ENCODE data around the gene FOXO3. TPM values are rescaled to one million over a fixed set of nuclear protein-coding genes. Genes with fewer than 3 reads are reported as not detected.

Gene FOXO3
- total RNA-seq, 1 donor from 2014 or later = 60.1 TPM

GRCh38 chr6:108652375-108652774, 91.7 kb downstream of the FOXO3 start:
- H3K27me3 ChIP-seq (ENCODE audit: low read depth) = no peaks in the 10 kb centered on the region
- intact Hi-C loops (cut with DNase I) = no loop called here
- no peak for ATAC-seq

DNA sequence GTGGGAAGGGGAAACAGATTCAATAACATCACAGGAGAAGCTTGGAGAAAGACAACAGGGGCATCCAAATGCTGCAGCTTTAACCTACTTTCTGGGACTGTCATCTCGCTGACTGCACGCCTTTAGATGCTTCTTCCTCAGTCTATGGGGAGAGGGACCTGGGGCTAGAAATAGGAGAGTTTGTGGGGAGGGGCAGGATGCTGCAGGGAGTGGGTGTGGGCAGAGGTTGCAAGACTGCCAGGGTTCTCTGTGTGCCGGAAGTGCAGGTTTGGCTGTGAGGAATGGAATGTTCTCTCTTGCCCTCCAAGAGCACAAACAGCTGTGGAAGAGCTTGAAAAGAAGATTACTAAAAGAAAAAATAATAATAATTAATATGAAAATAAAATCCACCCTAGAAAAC, 93.2 kb downstream of the FOXO3 start:
- H3K4me3 ChIP-seq = no peak overlapping the region
- no peaks in the 10 kb centered on the region for H3K36me3 ChIP-seq
- H3K27me3 ChIP-seq (ENCODE audit: low read depth) = no peaks in the 10 kb centered on the region
- intact Hi-C loops (cut with DNase I) = no loop called here
- peak; percentile 60 for DNase-seq
- ATAC-seq = peak; percentile 64 to 67
- no peaks in the 10 kb centered on the region for H3K9me3 ChIP-seq
- peaks cover 87% of the 10 kb centered on the region for H3K4me1 ChIP-seq
- H3K27ac ChIP-seq = peak overlapping the region; percentile 80
- TF ChIP-seq CTCF (IDR thresholded peaks at IDR 0.05) = no peak

More at GRCh38 chr6:108652375-108652774, 91.7 kb downstream of the FOXO3 start:
- Histone ChIP-seq H3K4me1 (peaks cover 84% of the 10 kb centered on the region), H3K9me3 (no peaks in the 10 kb centered on the region), H3K4me3 (no peak overlapping the region), H3K27ac (peak overlapping the region; percentile 80), H3K36me3 (peaks cover 4% of the 10 kb centered on the region)
- no peak for DNase-seq
- TF ChIP-seq CTCF (IDR thresholded peaks at IDR 0.05) = no peak

DNA sequence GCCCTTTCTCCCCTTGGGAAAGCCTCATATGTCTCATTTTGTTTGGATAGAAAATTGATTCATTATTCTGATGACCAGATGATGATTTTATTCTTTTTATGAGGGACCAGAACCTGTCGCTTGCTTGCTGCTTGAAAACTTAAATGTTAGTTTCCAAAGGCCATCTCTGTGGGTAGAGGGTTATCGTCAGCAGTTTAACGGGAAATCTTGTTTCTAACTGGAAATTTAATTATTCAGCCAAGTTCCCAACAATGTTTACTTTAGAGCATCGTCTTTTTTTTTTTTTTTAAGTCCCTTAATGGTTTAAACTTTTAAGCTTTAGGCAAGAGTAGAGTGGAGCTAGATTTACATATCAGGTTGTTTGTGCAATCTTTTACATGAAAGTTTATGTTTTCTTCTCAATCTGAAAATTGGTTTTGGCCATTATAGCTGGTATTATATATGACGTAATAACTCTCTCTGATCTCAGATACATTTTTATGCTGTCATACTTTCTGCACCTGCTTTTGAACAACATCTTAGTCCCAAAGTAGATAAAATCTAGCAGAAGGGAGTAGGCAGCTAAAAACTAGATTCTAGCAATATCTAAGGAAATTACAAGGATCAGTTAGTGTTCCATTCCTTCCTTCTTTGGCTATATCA, 93.9 kb downstream of the FOXO3 start:
- no peak overlapping the region for H3K4me3 ChIP-seq
- TF ChIP-seq CTCF (IDR thresholded peaks at IDR 0.05) = no peak
- H3K9me3 ChIP-seq = no peaks in the 10 kb centered on the region
- H3K4me1 ChIP-seq = peaks cover 80% of the 10 kb centered on the region
- ATAC-seq (no peak), DNase-seq (no peak)
- H3K36me3 ChIP-seq = no peaks in the 10 kb centered on the region
- intact Hi-C loops (cut with DNase I) = no loop called here
- H3K27ac ChIP-seq = peak overlapping the region; percentile 80
- no peaks in the 10 kb centered on the region for H3K27me3 ChIP-seq (ENCODE audit: low read depth)

GRCh38 chr6:108655806-108656651, 95.3 kb downstream of the FOXO3 start:
- H3K4me1 ChIP-seq = peaks cover 67% of the 10 kb centered on the region
- H3K4me3 ChIP-seq = peak overlapping the region; percentile 6
- ATAC-seq (peak in 1 of 2 donors; percentile 27), DNase-seq (no peak)
- no peak for TF ChIP-seq CTCF (IDR thresholded peaks at IDR 0.05)
- H3K27me3 ChIP-seq (ENCODE audit: low read depth) = no peaks in the 10 kb centered on the region
- no peaks in the 10 kb centered on the region for H3K36me3 ChIP-seq
- H3K9me3 ChIP-seq = no peaks in the 10 kb centered on the region
- H3K27ac ChIP-seq = peak overlapping the region; percentile 80
- intact Hi-C loops (cut with DNase I) = no loop called here

DNA sequence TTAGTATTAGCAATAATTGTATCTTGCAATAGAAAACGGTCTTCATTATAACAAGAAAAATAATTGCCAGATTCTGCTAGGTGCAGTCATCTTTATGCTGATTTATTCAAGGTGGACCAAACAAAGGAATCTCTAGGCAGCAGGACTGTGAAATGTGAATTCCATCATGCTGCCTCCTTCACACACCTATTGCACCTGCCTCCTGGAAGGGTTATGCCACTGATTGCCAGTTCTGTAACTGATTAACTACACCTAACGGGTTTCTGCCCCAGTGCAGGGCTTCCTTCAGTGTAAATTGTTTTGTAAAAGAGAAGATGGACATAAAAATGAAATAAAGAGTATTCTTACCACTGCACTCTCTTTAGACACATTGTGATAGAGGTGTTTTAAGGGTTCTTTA, 96.1 kb downstream of the FOXO3 start:
- H3K4me1 ChIP-seq = peaks cover 67% of the 10 kb centered on the region
- no peak for TF ChIP-seq CTCF (IDR thresholded peaks at IDR 0.05)
- ATAC-seq (peak; percentile 31 to 56), DNase-seq (no peak)
- peak overlapping the region; percentile 80 for H3K27ac ChIP-seq
- H3K36me3 ChIP-seq = no peaks in the 10 kb centered on the region
- peak overlapping the region; percentile 6 for H3K4me3 ChIP-seq
- H3K27me3 ChIP-seq (ENCODE audit: low read depth) = no peaks in the 10 kb centered on the region
- intact Hi-C loops (cut with DNase I) = no loop called here
- H3K9me3 ChIP-seq = no peaks in the 10 kb centered on the region

All from lower lobe of right lung (tissue), 2 donors.